Right atrium auricular region (tissue), 2 donors: ENCODE measurements around the gene LRRK1. TPM values are rescaled to one million over a fixed set of nuclear protein-coding genes. Genes with fewer than 3 reads are reported as not detected.
A peak's percentile ranks its signal among the peaks of the same experiment; 100 is the strongest.

Experiments used
- DNase-seq: peaks from one replicate; pipeline ENCODE4 v3.0.0-alpha.2; 2019; ENCODE audit warnings: low spot score
- H3K27ac ChIP-seq, 2 donors: fragments of 200-600 bp; sonication (generic); 1 replicate in 1 of 2; 2 replicates in 1 of 2; pipeline ENCODE4 v1.5.1; 2016 to 2019
- H3K27me3 ChIP-seq, 2 donors: fragments of 200-600 bp; sonication (generic); one replicate each; pipeline versions ENCODE4 v1.5.1 to v1.6.0; 2017 to 2019
- H3K36me3 ChIP-seq: fragments of 200-600 bp; sonication (generic); one replicate; pipeline ENCODE4 v1.5.1; 2016
- H3K4me1 ChIP-seq, 2 donors: fragments of 200-600 bp; sonication (generic); one replicate each; pipeline versions ENCODE4 v1.5.1 to v1.6.0; 2017 to 2019
- H3K4me3 ChIP-seq, 2 donors: fragments of 200-600 bp; sonication (generic); 1 replicate in 1 of 2; 2 replicates in 1 of 2; pipeline ENCODE4 v1.5.1; 2017 to 2019; ENCODE audit warnings: mild to moderate bottlenecking in 1 of 2, moderate library complexity in 1 of 2
- H3K9me3 ChIP-seq, 2 donors: fragments of 200-600 bp; sonication (generic); one replicate each; pipeline ENCODE4 v1.5.1; 2019
- CTCF ChIP-seq, 2 donors: fragments of 200-600 bp; sonication (generic); IDR thresholded peaks; one replicate each; pipeline ENCODE4 v1.5.1; 2019; ENCODE audit warnings: antibody characterized with exemption in 2 of 2
- total RNA-seq, 2 donors: library from RNA; depleted of rRNA; stranded (reverse); fragments of >200 nt; gene quantifications; one replicate each; pipeline ENCODE4 v1.1.0, GENCODE V29; 2016

The LRRK1 gene
- total RNA-seq, 2 donors from 2014 or later: 1.9 to 4.4 TPM

DNA sequence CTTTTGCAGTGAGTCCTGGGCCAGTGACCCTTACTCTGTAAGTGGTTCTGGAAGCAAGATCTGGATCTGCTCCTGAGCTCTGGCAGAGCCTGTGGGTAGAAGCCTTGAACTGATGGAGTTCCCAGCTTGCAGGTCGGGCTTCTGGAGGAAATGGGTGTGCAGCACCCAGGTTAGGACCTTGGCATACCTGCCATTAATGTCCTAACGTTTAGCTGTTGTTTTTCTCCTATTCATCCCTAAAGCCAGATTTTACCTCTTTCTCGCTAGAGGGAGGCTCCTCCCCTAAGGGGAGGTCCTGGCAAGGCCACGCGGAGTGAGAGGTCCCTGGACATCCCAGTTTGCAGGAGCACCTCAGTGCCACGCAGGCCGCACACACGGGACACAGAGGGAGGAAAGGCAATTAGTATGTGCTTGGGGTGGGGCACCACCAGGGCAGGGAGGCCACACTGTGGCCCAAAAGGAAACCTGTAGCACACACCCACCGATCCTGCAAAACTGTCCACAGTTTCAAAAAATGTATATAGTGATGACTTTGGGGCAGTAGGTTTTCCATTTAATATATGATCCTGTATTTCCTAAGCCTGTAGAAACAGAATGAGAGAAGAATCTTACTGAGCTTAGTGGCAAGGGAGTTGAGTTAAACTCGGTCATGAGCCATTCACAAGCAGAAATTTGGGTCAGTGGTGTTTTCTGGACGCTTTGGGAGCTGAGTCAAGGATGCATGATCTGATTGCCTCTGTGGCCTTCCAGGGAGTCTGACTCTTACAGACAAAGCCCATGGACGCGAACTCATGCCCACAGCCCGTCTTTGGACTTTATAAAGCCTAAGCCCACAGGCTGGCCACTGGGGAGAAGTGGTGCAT, 148.7 kb downstream of the LRRK1 start:
- H3K27me3 ChIP-seq: no peaks in the 10 kb centered on the region
- H3K9me3 ChIP-seq: no peaks in the 10 kb centered on the region
- H3K36me3 ChIP-seq: no peaks in the 10 kb centered on the region
- H3K27ac ChIP-seq: peak overlapping the region in 1 of 2 donors; percentile 32
- no peak for DNase-seq
- H3K4me1 ChIP-seq: peaks cover 0 to 29% of the 10 kb centered on the region in 2 donors
- TF ChIP-seq CTCF (IDR thresholded peaks at IDR 0.05): no peak
- H3K4me3 ChIP-seq: no peak overlapping the region

DNA sequence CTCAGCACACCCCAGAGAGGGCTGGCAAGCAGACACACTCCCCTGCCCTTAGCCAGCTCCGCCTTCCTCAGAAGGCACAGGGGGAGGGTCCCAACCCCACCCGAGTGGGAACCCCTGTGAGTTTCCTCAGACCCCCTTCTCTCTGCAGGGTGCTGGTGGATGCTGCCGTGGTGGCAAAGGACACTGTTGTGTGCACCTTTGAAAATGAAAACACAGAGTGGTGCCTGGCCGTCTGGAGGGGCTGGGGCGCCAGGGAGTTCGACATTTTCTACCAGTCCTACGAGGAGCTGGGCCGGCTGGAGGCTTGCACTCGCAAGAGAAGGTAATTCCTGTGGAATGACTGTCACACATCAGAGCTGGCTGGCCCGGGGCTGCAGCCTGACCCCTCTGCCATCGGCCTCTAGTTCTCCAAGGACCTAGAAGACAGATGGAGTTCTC, 149.4 kb downstream of the LRRK1 start:
- DNase-seq: no peak
- Histone ChIP-seq H3K27me3 (no peaks in the 10 kb centered on the region), H3K9me3 (no peaks in the 10 kb centered on the region), H3K4me1 (peaks cover 0 to 29% of the 10 kb centered on the region in 2 donors), H3K4me3 (no peak overlapping the region), H3K36me3 (no peaks in the 10 kb centered on the region), H3K27ac (peak overlapping the region in 1 of 2 donors; percentile 32)
- TF ChIP-seq CTCF (IDR thresholded peaks at IDR 0.05): no peak

DNA sequence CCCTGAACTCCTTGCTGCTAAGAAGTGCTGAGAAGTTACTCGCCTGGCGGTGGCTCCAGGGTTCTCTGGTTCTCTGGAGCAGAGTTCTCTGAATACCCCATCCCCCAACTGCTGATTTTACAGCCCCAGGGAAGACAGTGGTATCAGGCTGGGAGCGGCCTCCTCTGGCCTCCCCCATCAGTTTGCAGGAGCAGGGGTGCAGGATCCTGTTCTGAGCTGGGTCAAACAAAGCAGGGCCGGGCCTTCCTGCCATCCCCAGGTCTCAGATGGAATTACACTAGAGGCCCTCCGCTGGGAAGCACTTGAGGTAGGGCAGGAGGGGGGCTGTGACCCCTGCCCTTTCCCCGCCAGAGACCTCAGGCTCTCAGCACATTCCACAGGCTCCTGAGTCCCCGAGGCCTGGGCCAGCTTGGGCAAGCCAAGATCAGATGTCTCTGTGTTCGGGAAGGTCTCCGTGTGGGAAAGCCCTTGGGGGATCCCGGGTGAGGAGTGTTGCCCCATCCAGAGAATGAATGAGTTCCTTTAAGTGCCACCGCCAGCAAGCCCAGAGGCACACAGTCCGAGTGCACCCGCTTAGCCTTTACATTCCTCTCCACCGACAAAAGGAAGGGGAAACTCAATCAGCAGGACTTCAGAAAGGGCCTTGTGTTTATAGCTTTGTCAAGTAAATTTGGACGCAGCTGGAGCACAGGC, 149.9 kb downstream of the LRRK1 start:
- Histone ChIP-seq H3K4me1 (peaks cover 0 to 25% of the 10 kb centered on the region in 2 donors), H3K36me3 (no peaks in the 10 kb centered on the region), H3K9me3 (no peaks in the 10 kb centered on the region), H3K4me3 (no peak overlapping the region), H3K27ac (peak overlapping the region; percentile 11 to 32), H3K27me3 (no peaks in the 10 kb centered on the region)
- TF ChIP-seq CTCF (IDR thresholded peaks at IDR 0.05): peak in 1 of 2 donors; percentile 11
- no peak for DNase-seq

DNA sequence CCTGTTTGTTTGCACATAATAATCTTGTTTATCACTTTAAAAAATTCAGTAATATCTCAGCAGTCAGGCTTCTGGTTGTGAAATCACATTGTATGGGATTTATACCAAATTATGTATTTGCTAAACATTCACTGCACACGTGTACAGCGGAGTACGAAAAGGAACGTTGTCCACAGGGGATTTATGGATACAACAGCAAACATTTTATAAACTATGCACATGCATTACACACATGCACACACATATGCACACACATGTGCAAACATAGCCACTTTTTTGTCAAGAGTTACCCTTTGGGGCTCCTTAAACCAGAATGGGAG, 150.5 kb downstream of the LRRK1 start:
- no peak for TF ChIP-seq CTCF (IDR thresholded peaks at IDR 0.05)

DNA sequence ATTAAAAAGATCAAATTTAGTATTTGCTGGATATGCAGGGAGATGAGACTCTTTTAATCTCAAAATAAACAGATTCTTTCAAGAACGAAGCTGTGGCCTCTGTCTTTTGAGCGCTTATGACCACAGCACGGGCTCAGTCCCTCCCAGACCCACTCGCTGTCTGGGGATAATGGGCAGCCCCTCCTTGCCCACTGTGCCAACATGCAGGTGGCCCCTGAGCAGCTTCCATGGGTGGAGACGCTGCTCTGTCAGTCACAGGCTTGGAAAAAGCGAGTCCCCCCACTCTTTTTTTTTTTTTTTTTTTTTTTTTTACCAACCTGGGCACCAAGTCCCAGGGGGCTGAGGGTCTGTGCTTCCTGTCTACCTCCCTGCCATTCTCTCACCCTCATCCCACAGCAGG, 150.9 kb downstream of the LRRK1 start:
- Histone ChIP-seq H3K36me3 (no peaks in the 10 kb centered on the region), H3K4me3 (no peak overlapping the region), H3K9me3 (no peaks in the 10 kb centered on the region), H3K27me3 (no peaks in the 10 kb centered on the region), H3K4me1 (peaks cover 0 to 15% of the 10 kb centered on the region in 2 donors), H3K27ac (peak overlapping the region; percentile 68 to 81)
- no peak for TF ChIP-seq CTCF (IDR thresholded peaks at IDR 0.05)
- no peak for DNase-seq

More for the DNA sequence above, 150.5 kb downstream of the LRRK1 start:
- Histone ChIP-seq H3K36me3 (no peaks in the 10 kb centered on the region), H3K9me3 (no peaks in the 10 kb centered on the region), H3K27ac (peak overlapping the region in 1 of 2 donors; percentile 68), H3K4me3 (no peak overlapping the region), H3K4me1 (peaks cover 0 to 20% of the 10 kb centered on the region in 2 donors), H3K27me3 (no peaks in the 10 kb centered on the region)
- no peak for DNase-seq
